ENCODE measurements around the gene HIVEP3. TPM values are rescaled to one million over a fixed set of nuclear protein-coding genes. Genes with fewer than 3 reads are reported as not detected.

HIVEP3 gene
- total and polyA plus RNA-seq, 7 donors: 0.70 to 3.4 (median 2.1) TPM

DNA sequence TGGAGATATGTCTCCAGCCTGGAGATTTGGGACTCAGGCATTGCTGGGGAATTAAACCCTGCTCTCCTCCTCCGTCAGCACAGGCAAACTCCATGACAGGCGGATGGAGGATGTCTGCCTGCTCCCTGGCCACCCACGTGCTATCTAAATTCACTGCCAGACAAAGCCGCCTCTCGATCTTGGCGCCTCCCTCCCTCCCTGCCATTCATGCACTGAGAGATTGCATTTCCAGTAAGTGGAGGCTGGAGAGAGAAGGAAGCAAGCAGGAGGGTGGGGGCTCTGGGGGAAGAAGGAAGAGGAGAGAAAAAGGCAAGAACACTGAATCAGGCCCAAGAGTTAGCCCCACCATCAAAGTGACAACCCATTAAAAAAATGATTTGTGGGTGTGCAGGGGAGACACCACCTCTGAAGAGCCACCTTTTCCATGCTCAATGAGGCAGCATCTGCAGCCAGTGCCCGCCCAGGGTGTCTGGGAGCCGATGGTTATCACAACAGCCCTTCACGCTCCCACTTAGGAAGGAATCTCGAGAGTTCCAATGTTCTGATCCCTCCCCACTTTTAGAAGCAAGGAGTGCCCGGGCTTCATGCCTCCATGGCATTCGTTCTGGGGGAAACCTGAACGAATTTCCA, 183.0 kb downstream of the HIVEP3 start:
- intact Hi-C loops (cut with DNase I): no loop called here
- H3K4me1 ChIP-seq: peaks cover 17% of the 10 kb centered on the region
- no peak for DNase-seq

DNA sequence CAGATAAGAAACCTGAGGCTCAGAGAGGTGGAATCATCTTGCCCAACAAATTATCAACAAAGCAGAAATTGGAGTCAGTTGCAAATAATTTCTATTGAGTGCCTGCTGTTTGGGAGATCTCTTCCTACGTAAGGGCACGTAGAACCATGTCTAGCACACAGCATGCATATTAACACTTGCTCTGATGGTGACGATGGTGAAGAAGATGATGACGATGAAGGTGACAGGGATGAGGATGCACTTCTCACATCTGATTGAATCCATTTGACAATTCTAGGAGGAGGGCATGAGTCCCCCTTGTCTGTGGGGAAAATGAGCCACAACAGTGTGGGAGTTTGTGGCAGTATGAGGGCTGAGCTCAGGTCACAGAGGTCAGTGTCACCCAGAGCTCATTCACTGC, 183.6 kb downstream of the HIVEP3 start:
- 96 to 97% (median 96%) methylated on average over 4 of the region's 4 CpGs for WGBS, 3 donors
- Histone ChIP-seq H3K9me3 (no peaks in the 10 kb centered on the region), H3K4me3 (no peak overlapping the region), H3K36me3 (ENCODE audit: insufficient read depth in 1 of 2, low read depth in 1 of 2) (no peaks in the 10 kb centered on the region), H3K27ac (no peak overlapping the region), H3K4me1 (peaks cover 17% of the 10 kb centered on the region), H3K27me3 (ENCODE audit: insufficient read depth in 3 of 3, low read length in 2 of 3) (no peaks in the 10 kb centered on the region)
- ATAC-seq: no peak
- TF ChIP-seq, protein P1, sequence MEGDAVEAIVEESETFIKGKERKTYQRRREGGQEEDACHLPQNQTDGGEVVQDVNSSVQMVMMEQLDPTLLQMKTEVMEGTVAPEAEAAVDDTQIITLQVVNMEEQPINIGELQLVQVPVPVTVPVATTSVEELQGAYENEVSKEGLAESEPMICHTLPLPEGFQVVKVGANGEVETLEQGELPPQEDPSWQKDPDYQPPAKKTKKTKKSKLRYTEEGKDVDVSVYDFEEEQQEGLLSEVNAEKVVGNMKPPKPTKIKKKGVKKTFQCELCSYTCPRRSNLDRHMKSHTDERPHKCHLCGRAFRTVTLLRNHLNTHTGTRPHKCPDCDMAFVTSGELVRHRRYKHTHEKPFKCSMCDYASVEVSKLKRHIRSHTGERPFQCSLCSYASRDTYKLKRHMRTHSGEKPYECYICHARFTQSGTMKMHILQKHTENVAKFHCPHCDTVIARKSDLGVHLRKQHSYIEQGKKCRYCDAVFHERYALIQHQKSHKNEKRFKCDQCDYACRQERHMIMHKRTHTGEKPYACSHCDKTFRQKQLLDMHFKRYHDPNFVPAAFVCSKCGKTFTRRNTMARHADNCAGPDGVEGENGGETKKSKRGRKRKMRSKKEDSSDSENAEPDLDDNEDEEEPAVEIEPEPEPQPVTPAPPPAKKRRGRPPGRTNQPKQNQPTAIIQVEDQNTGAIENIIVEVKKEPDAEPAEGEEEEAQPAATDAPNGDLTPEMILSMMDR (IDR thresholded peaks at IDR 0.05): no peak
- DNase-seq: no peak
- intact Hi-C loops (cut with DNase I): no loop called here

More for the DNA sequence above, 183.0 kb downstream of the HIVEP3 start:
- Histone ChIP-seq H3K9me3 (no peaks in the 10 kb centered on the region), H3K4me3 (no peak overlapping the region), H3K27ac (no peak overlapping the region), H3K27me3 (ENCODE audit: insufficient read depth in 3 of 3, low read length in 2 of 3) (no peaks in the 10 kb centered on the region), H3K36me3 (ENCODE audit: insufficient read depth in 1 of 2, low read depth in 1 of 2) (no peaks in the 10 kb centered on the region)
- WGBS, 3 donors: 73 to 81% (median 81%) methylated on average over 13 of the region's 13 CpGs
- no peak for ATAC-seq
- TF ChIP-seq, protein P1 (IDR thresholded peaks at IDR 0.05): no peak

DNA sequence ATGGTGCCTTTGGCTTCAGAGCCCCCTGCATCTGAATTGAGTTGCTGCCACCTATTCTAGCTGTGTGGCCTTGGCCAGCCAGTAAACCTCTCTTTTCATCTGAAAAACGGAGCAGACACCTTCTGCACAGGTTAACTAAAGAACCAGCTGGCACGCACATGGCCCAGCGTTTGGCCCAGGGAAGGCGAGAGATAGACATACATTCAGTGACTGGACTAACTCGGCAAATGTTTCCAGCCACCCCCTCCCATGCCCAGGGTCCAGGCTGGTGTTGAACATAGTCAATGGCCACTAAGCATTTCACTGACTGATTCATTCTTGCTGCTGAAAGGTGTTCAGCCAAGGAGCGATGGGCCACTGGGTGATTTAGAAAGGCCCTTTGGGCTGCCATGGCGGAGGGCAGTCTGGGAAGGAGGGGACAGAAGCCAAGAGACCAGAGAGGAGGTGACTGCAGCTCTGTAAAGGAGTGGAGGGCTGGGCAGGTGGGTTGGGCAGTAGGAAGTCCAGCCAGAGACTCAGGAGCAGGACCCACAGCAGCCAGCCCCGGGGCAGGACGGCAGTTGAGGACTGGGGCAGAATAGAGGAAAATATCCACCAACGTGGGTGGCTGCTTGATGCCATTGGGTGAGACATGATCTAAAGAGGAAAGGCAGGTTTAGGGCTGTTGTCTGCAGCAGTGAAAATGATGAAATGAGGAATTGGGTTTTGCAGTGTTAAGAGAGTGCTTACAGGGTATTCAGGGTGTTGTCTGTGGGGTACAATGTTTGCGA, 184.3 kb downstream of the HIVEP3 start:
- Histone ChIP-seq H3K4me3 (no peak overlapping the region), H3K27ac (no peak overlapping the region), H3K4me1 (peaks cover 14% of the 10 kb centered on the region), H3K36me3 (ENCODE audit: insufficient read depth in 1 of 2, low read depth in 1 of 2) (no peaks in the 10 kb centered on the region), H3K27me3 (ENCODE audit: insufficient read depth in 3 of 3, low read length in 2 of 3) (no peaks in the 10 kb centered on the region), H3K9me3 (no peaks in the 10 kb centered on the region)
- DNase-seq: no peak
- no peak for ATAC-seq
- TF ChIP-seq, protein P1 (IDR thresholded peaks at IDR 0.05): no peak
- WGBS, 3 donors: 92 to 96% (median 94%) methylated on average over 11 of the region's 11 CpGs
- intact Hi-C loops (cut with DNase I): no loop called here

DNA sequence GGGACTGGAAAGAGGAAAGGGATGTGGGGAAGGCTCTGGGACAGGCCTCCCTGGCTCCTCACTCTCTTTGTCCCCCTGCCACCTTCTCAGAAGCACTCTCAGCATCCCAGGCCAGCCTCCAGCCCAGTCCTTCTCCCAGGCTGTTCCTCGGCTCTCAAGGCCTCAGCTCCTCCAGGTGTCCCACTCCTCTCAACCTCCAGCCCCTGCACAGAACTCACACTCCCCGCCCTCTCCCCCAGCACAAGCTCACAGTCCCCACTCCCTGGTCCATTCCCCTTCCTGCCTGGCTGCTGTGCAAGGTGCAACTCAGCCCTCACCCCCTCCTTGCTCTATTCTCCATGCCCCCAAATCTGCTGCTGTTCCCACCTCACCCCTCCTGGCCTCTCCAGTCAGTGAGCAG, 185.0 kb downstream of the HIVEP3 start:
- ATAC-seq: no peak
- intact Hi-C loops (cut with DNase I): no loop called here
- H3K27ac ChIP-seq: no peak overlapping the region
- DNase-seq: no peak
- H3K9me3 ChIP-seq: no peaks in the 10 kb centered on the region
- H3K4me1 ChIP-seq: peaks cover 14% of the 10 kb centered on the region
- H3K4me3 ChIP-seq: no peak overlapping the region
- TF ChIP-seq, protein P1 (IDR thresholded peaks at IDR 0.05): no peak
- no peaks in the 10 kb centered on the region for H3K36me3 ChIP-seq (ENCODE audit: insufficient read depth in 1 of 2, low read depth in 1 of 2)
- WGBS, 3 donors: 93 to 100% (median 97%) methylated on average over 2 of the region's 2 CpGs
- H3K27me3 ChIP-seq (ENCODE audit: insufficient read depth in 3 of 3, low read length in 2 of 3): no peaks in the 10 kb centered on the region
